SKM-1 (cell line): ENCODE results near the gene NLRP6.

Source experiments
- DNase-seq: peaks from one replicate; lab custom pipeline; 2025; ENCODE audit not compliant: unreplicated experiment; lab: John Stamatoyannopoulos, UW

The NLRP6 gene

GRCh38 chr11:292211-293121 lies 14.3 kb downstream of the NLRP6 start:
- DNase-seq: no peak

- DNase-seq: no peak
Measured at GRCh38 chr11:293271-293851, 15.2 kb downstream of the NLRP6 start.

GRCh38 chr11:293852-294661 lies 15.8 kb downstream of the NLRP6 start:
- DNase-seq: no peak

- no peak for DNase-seq
Measured at GRCh38 chr11:294780-295179, 16.6 kb downstream of the NLRP6 start.

- no peak for DNase-seq
Measured at GRCh38 chr11:295351-296170, 17.4 kb downstream of the NLRP6 start.

GRCh38 chr11:296171-297050 lies 18.2 kb downstream of the NLRP6 start:
- DNase-seq: no peak

GRCh38 chr11:297051-297585 lies 18.9 kb downstream of the NLRP6 start:
- DNase-seq: no peak

- no peak for DNase-seq
Measured at GRCh38 chr11:297586-298405, 19.6 kb downstream of the NLRP6 start.

- no peak for DNase-seq
Measured at GRCh38 chr11:298406-299065, 20.3 kb downstream of the NLRP6 start.

GRCh38 chr11:299081-299891 lies 21.1 kb downstream of the NLRP6 start, which contains the start of gene IFITM5:
Gene IFITM5, minus strand, starts transcription at chr11:299526. Its CDS starts 36 bp downstream, at chr11:299490.
- DNase-seq: no peak

- DNase-seq: no peak
Measured at GRCh38 chr11:299951-300735, 21.9 kb downstream of the NLRP6 start.

GRCh38 chr11:303363-303762 lies 25.2 kb downstream of the NLRP6 start:
- no peak for DNase-seq

- no peak for DNase-seq
Measured at GRCh38 chr11:304061-304506, 25.9 kb downstream of the NLRP6 start.

GRCh38 chr11:304915-305843 lies 27.0 kb downstream of the NLRP6 start:
- DNase-seq: peak; percentile 32

GRCh38 chr11:305844-306211 lies 27.6 kb downstream of the NLRP6 start:
- no peak for DNase-seq
